ENCODE results near the gene CXCL9. TPM values are rescaled to one million over a fixed set of nuclear protein-coding genes. Genes with fewer than 3 reads are reported as not detected.

CXCL9 gene
- not detected in 2 replicates for total RNA-seq

GRCh38 chr4:76007089-76007862 lies at the start of gene CXCL9:
Gene CXCL9 (minus strand): TSS chr4:76007509. CDS start chr4:76007449, 60 bp downstream.

GRCh38 chr4:76035799-76036380 lies 28.6 kb upstream of the CXCL9 start, which contains the start of gene CXCL11:
Gene CXCL11 (minus strand): TSS chr4:76036070. CDS start chr4:76035987, 83 bp downstream.

DNA sequence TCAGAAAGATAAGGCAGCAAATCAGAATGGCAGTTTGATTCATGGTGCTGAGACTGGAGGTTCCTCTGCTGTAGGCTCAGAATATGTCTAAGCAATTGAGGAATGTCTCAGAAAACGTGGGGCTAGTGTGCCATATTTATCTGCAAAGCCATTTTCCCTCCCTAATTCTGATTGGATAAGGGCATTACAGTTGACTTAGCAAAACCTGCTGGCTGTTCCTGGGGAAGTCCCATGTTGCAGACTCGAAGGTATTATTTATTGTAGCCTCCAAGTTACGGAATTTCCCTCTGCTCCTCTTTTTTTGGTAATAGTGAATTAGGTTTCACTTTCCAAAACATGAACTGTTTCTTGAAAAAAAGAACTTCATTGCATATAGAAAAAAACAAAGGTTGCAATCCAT lies 16.1 kb upstream of the CXCL9 start, which contains the start of gene CXCL10:
Gene CXCL10, minus strand, starts transcription at position 109 of the 400 bp plus-strand sequence. Its CDS starts 66 bp downstream, at position 43.

Other genes starting within 250 kb of the CXCL9 start
- gene PPEF2, start 105.1 kb downstream of the CXCL9 start, total RNA-seq, result not detected in 2 replicates
- gene NAAA, start 66.5 kb downstream of the CXCL9 start, total RNA-seq, result 23.5 and 57.5 TPM in 2 replicates
- 16.0 and 26.2 TPM in 2 replicates for gene SDAD1, start 16.6 kb downstream of the CXCL9 start, total RNA-seq
- 3.4 TPM in 1 of 2 replicates, not detected in the other for gene CXCL10, start 16.0 kb upstream of the CXCL9 start, total RNA-seq
- 1.0 TPM in 1 of 2 replicates, not detected in the other for gene CXCL11, start 28.6 kb upstream of the CXCL9 start, total RNA-seq
- 1.0 TPM in 1 of 2 replicates, not detected in the other for gene ART3, start 67.2 kb upstream of the CXCL9 start, total RNA-seq
- gene NUP54, start 140.9 kb upstream of the CXCL9 start, total RNA-seq, result 41.6 and 42.0 TPM in 2 replicates
- 122 and 254 TPM in 2 replicates for gene SCARB2, start 206.3 kb upstream of the CXCL9 start, total RNA-seq
- gene FAM47E, start 244.2 kb upstream of the CXCL9 start, total RNA-seq, result 2.1 TPM in 1 of 2 replicates, not detected in the other

Measured in epithelial cell of alveolus of lung (primary cell).